Ovary (tissue), 3 donors: ENCODE measurements around the gene CHAF1A.

ENCODE experiments used
- EP300 ChIP-seq: sonication (generic); formaldehyde crosslinking; IDR thresholded peaks from one replicate; pipeline ENCODE4 v1.6.1; 2017; ENCODE audit warnings: antibody characterized with exemption
- TF ChIP-seq, protein P1 (sequence below), 3 donors: fragments of 450-650 bp in 2 of 3; fragments of 200-600 bp in 1 of 3; IDR thresholded peaks; one replicate each; pipeline versions ENCODE4 v1.5.1 to v1.8.0; 2016 to 2022; ENCODE audit warnings: antibody characterized with exemption in 3 of 3, mild to moderate bottlenecking in 1 of 3
- donor health status: DM: no; HTN: no; CAD: no.

DNA sequence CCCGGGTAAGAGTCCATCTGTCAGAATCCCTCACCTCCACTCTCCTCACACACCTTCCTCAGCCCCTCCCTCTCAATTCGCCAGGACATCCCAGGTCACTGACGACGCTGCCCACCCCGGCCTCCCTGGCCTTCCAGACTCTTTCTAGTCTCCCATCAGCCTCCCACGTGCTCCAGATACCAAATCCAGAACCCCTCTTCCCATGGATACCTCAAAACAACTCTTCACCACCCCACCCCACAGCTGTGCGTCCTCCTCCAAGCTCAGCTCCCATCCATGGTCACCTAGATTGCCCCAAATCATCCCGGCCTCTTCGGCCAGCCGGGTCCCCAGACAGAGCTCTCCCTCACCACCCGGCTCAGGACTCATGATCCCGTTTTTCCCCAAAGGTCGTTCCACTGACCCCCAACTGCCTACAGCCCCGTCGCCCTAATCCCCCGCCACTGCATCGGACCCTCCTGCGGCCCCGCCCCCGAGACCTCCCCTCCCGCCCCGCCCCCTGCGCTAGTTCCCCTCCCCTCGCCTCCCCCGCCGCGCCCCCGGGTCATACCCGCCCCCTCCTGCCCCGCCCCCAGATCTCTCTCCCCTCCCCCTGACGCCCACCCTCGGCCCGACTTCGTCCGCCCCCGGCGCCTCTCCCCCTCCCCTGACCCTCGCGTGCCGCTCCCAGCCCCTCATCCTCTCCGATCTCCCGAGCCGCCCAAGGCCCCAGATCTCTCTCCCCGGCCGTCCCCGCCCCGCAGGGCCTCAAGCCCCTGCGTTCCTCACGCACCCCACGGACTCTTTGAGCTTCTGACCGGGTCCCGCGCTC, 54.6 kb downstream of the CHAF1A start:
- TF ChIP-seq, protein P1, sequence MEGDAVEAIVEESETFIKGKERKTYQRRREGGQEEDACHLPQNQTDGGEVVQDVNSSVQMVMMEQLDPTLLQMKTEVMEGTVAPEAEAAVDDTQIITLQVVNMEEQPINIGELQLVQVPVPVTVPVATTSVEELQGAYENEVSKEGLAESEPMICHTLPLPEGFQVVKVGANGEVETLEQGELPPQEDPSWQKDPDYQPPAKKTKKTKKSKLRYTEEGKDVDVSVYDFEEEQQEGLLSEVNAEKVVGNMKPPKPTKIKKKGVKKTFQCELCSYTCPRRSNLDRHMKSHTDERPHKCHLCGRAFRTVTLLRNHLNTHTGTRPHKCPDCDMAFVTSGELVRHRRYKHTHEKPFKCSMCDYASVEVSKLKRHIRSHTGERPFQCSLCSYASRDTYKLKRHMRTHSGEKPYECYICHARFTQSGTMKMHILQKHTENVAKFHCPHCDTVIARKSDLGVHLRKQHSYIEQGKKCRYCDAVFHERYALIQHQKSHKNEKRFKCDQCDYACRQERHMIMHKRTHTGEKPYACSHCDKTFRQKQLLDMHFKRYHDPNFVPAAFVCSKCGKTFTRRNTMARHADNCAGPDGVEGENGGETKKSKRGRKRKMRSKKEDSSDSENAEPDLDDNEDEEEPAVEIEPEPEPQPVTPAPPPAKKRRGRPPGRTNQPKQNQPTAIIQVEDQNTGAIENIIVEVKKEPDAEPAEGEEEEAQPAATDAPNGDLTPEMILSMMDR (IDR thresholded peaks at IDR 0.05), result no peak
- TF ChIP-seq EP300, result no peak
